Neutrophil (primary cell): ENCODE results near the gene ACY1.

Experiments used
- H3K27ac ChIP-seq: fragments of 200-600 bp; sonication (generic); 2 replicates; pipeline ENCODE4 v1.5.1; 2016; ENCODE audit warnings: mild to moderate bottlenecking, moderate library complexity
- H3K27me3 ChIP-seq: fragments of 200-600 bp; sonication (generic); 2 replicates; pipeline ENCODE4 v1.6.0; 2016; ENCODE audit warnings: mild to moderate bottlenecking
- H3K36me3 ChIP-seq: fragments of 200-600 bp; sonication (generic); 2 replicates; pipeline ENCODE4 v1.5.1; 2017
- H3K4me1 ChIP-seq, 2 experiments: fragments of 200-600 bp in 1 of 2; sonication (generic) in 1 of 2; 1 replicate in 1 of 2; 2 replicates in 1 of 2; pipeline versions ENCODE4 v1.5.1 to v1.6.1; 2013 to 2016; ENCODE audit warnings: low read depth in 1 of 2, low read length in 1 of 2, mild to moderate bottlenecking in 1 of 2, moderate library complexity in 1 of 2; ENCODE audit not compliant: control insufficient read depth in 1 of 2, insufficient read depth in 1 of 2
- H3K4me3 ChIP-seq, 2 experiments: fragments of 200-600 bp in 1 of 2; sonication (generic) in 1 of 2; 1 replicate in 1 of 2; 2 replicates in 1 of 2; pipeline ENCODE4 v1.5.1; 2013 to 2016; ENCODE audit warnings: low read depth in 1 of 2, low read length in 1 of 2, mild to moderate bottlenecking in 1 of 2, moderate library complexity in 1 of 2
- H3K9me3 ChIP-seq: fragments of 200-600 bp; sonication (generic); 2 replicates; pipeline ENCODE4 v1.5.1; 2016
- CTCF ChIP-seq: fragments of 200-600 bp; sonication (generic); IDR thresholded peaks from 2 replicates; pipeline ENCODE4 v1.5.1; 2016; ENCODE audit warnings: antibody characterized with exemption

ACY1 gene

DNA sequence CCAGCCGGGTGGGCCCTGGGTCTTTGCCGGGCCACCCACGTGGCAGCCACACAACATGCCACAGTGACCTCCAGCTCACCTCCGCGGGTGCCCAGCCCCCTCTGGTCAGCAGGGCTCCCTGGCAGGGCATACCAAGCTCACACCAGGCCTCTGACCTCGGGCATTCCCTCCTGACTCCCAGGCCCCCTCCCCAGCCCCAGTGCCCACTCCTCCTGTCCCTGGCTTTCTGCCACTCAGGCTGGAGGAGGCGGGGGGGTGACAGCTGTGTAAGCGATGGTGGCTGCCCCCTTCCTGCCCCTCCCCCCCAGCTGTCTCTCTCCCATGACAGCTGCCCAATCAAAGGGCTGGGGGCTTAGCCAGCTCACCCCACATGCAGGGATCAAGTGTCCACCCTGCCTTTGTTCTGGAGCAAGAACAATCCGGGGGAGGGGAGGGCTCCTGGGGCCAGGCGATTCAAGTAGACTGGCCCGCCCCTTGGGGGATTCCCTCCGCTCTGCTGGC, 19.3 kb upstream of the ACY1 start:
- TF ChIP-seq CTCF, result no peak
- Histone ChIP-seq H3K9me3 (no peaks in the 10 kb centered on the region), H3K4me3 (no peak overlapping the region)

DNA sequence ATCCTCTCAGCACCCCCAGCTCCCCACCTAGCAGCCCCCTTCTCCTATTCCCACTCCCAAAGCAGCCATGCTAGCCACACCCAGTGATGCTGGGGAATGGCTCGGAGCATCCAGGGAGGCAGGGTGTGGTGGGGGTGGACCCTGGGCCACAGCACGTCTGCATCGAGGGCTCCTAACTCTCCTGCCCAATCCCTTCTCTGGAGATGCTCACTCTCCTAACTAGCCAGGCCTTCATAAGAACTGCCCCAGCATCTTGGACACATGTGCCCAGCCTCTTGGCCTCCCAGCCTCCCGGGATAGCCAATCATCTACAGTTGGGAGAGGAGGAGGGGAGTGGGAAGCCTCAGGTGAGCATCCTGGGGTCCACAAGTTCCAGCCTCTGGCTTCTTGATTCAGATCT, 18.8 kb upstream of the ACY1 start:
- no peak for TF ChIP-seq CTCF
- Histone ChIP-seq H3K4me3 (no peak overlapping the region), H3K36me3 (no peaks in the 10 kb centered on the region), H3K27ac (no peak overlapping the region), H3K27me3 (peaks cover 100% of the 10 kb centered on the region), H3K9me3 (no peaks in the 10 kb centered on the region), H3K4me1 (peaks cover 4 to 14% of the 10 kb centered on the region in 2 experiments)

More for the DNA sequence above, 19.3 kb upstream of the ACY1 start:
- no peaks in the 10 kb centered on the region for H3K36me3 ChIP-seq
- peaks cover 100% of the 10 kb centered on the region for H3K27me3 ChIP-seq
- peaks cover 4 to 14% of the 10 kb centered on the region in 2 experiments for H3K4me1 ChIP-seq
- H3K27ac ChIP-seq, result no peak overlapping the region

DNA sequence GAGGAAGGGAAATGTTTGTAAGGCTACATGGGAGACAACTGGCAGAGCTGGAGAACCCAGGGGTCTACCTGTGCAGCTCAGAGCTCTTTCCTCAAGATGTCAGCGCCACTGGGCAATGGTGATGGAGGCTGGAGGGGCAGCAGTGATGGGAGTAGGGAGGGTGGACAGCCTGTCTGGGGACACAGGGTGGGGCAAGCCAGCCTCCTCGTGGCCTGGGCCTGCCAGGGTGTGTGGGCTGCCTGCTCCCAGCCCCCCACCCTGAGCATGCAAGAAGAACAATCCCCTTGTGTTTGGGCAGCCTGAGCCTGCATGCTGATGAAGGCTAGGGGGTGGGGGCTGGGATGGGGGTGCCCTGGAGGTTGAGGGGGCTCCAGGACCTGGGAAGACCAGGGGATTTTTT, 17.3 kb upstream of the ACY1 start:
- TF ChIP-seq CTCF, result no peak
- peaks cover 4 to 14% of the 10 kb centered on the region in 2 experiments for H3K4me1 ChIP-seq
- H3K9me3 ChIP-seq, result no peaks in the 10 kb centered on the region
- H3K27ac ChIP-seq, result no peak overlapping the region
- no peak overlapping the region for H3K4me3 ChIP-seq
- no peaks in the 10 kb centered on the region for H3K36me3 ChIP-seq
- H3K27me3 ChIP-seq, result peaks cover 90% of the 10 kb centered on the region

DNA sequence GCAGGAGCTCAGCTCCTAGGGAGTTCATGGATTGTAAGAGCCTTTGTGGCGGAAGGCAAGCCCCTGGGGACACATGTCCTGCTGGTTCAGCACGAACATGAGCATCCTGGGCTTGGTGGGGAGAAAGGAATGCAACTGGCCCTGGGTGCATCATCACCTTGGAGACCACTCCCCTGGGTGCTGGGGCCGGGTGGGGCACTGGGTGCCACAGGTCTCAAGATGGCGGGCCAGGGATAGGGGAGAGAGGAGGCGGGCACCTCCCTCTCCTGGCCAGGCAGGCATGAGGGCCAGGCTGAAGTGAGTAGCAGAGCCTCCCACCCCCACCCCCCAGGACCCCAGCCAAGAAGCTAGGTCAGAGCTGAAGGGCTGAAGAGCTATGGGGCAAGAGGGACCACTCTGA, 16.8 kb upstream of the ACY1 start:
- Histone ChIP-seq H3K27me3 (peaks cover 85% of the 10 kb centered on the region), H3K4me1 (peaks cover 4 to 14% of the 10 kb centered on the region in 2 experiments), H3K27ac (no peak overlapping the region), H3K4me3 (no peak overlapping the region), H3K36me3 (no peaks in the 10 kb centered on the region), H3K9me3 (no peaks in the 10 kb centered on the region)
- TF ChIP-seq CTCF, result no peak

- no peak for TF ChIP-seq CTCF
- Histone ChIP-seq H3K27me3 (peaks cover 81% of the 10 kb centered on the region), H3K36me3 (no peaks in the 10 kb centered on the region), H3K27ac (no peak overlapping the region), H3K9me3 (no peaks in the 10 kb centered on the region), H3K4me3 (peak overlapping the region in 1 of 2 experiments; percentile 32), H3K4me1 (peaks cover 4 to 14% of the 10 kb centered on the region in 2 experiments)
These were observed 16.4 kb upstream of the ACY1 start for GRCh38 chr3:51966922-51967383.
